Activated gamma-delta T cell (primary cell): ENCODE data around the gene INTS3.
"Not testable (repeated sequence)": the region's sequence is repeated elsewhere in the genome, so short reads cannot be mapped to it uniquely, and the experiment has no call there.

Experiments used
- DNase-seq: peaks from one replicate; lab custom pipeline; 2025; lab: John Stamatoyannopoulos, UW

The INTS3 gene

GRCh38 chr1:153776845-153777370 lies 49.1 kb downstream of the INTS3 start:
- DNase-seq, result no peak

DNA sequence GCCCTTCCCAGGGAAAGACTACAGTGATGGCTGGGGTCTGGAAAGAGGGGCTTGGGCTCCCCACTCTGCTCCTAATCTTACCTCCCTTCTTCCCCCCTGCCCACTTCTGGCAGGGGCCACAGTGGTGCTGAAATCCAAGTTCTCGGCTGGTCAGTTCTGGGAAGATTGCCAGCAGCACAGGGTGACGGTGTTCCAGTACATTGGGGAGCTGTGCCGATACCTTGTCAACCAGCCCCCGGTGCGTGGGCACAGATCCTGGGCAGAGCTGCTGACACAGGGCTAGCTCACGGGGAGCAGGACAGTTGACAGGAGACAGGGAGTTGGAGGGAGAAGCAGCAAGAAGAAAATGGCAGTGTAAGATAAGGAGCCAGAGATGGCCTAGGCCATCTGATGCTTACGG lies 49.8 kb downstream of the INTS3 start:
- no peak for DNase-seq

- DNase-seq, result no peak
Observed at GRCh38 chr1:153778051-153778823, 50.4 kb downstream of the INTS3 start.

GRCh38 chr1:153778824-153779519 lies 51.1 kb downstream of the INTS3 start:
- no peak for DNase-seq

GRCh38 chr1:153779781-153780541 lies 52.1 kb downstream of the INTS3 start:
- DNase-seq, result no peak

DNA sequence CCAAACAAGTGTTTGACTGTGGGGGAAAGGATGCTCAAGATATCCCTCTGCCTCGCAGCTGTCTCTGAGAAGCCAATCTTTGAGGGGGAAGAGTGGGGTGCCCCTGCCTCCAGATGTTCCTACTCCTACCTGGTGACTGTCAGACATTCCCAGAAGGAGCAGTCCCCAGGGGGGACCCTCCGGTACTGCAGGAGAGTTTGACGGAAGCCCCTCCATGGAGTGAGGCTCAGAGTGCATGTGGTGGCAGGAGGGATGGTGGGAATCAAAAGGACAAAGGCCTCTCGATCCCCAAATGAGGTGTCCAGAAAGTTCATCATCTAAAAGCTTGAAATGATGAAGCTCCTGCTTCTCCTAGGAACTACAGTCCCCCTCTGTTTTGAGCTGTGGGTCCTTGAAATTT lies 52.7 kb downstream of the INTS3 start:
- no peak for DNase-seq

DNA sequence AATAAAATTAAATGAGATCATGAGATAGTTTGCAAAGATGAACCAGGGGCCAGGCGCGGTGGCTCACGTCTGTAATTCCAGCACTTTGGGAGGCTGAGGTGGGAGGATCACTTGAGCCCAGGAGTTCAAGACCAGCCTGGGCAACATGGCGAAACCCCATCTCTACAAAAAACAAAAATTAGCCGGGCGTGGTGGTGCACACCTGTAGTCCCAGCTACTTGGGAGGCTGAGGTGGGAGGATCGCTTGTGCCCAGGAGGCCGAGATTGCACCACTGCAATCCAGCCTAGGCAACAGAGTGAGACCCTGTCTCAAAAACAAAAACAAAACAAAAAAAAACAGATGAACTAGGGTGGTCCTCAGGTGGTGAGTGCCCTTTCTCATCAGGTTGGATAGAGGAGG lies 54.8 kb downstream of the INTS3 start:
- not testable (repeated sequence) for DNase-seq

DNA sequence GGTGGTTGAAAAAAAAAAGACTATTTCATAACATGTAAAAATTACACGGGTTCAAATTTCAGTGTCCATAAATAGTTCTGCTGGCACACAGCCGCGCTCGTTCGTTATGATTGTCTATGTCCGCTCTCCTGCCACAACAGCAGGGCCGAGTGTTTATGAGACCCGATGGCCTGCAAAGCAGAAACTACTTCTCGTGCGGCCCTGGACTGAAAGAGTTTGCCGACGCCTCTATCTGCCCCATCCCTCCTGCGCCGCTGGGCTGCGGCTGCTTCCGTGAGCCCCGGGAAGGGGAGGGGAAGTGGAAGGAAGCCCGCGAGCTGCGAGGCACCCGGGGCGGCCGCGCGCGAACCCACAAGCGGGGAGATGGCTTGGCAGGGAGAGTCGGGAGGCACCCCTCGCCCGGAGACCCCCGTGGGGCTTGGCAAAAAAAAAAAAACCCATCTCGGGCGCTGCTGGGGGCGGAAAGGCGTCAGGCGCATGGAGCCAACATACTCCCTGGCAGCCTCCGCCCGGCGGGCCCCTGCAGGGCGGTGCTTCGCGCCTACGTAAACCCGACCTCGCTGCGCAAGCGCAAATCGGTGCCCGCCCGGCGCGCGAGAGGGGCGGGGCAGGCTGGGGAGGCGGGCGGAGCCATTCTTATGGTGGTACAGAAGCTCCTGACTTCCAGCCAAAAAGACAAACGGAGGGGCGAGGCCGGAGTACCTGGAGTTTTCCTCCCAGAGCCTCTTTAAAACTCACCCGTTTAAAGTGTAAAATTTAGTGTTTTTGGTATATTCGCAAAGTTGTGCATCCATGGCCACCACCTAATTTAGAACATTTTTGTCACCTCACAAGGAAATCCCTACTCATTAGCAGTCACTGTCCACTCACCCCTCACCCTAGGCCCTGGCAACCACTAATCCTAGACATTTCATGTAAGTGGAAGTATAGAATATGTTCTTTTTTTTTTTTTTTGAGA lies 55.7 kb downstream of the INTS3 start:
- peak; percentile 81 for DNase-seq

DNA sequence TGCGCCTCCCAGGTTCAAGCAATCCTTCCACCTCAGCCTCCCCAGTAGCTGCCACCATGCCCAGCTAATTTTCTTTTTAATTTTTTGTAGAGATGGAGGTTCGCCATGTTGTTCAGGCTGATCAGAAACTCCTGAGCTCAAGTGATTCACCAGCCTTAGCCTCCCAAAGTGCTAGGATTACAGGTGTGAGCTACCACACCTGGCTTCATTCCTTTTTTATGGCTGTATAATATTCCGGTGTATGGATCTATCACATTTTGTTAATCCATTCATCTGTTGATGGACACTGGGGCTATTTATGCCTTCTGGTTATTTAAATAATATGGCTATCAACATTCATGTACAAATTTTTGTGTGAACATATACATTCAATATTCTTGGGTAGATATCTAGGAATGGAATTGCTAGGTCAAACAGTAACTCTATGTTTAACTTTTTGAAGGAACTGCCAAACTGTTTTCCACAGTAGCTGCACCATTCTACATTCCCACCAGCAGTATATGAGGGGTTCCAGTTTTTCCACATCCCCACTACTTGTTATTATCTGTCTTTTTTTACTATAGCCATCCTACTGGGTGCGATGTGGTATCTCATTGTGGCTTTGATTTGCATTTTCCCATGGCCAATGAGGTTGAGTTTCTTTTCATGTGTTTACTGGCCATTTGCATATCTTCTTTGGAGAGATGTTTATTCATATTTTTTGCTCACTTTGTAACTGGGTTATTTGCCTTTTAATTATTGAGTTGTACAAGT lies 58.4 kb downstream of the INTS3 start:
- DNase-seq, result no peak

DNA sequence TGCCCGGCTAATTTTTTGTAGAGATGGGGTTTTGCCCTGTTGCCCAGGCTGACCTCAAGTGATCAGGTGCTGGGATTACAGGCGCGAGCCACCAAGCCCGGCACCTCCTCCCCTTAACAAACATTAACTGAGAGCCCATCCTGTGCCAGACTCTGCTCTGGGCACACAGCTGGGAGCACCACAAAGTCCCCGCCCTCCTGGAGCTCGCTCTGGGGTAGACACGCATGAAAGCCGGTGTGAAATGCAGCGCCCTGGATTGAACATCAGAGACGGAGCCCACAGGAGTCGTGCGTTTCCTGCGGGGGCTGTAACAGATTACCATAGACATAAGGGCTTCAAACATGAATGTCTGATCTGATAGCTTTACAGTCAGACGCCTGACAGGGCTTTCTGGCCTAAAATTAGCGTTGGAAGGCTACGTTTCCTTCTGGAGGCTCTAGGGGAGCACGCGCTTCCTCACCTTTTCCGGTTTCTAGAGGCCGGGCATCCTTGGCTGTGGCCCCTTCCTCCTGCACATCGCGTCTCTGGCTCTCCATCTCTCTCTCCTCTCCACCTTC lies 61.7 kb downstream of the INTS3 start:
- no peak for DNase-seq

GRCh38 chr1:153790313-153790965 lies 62.6 kb downstream of the INTS3 start:
- DNase-seq, result no peak

GRCh38 chr1:153790966-153791647 lies 63.3 kb downstream of the INTS3 start:
- no peak for DNase-seq

DNA sequence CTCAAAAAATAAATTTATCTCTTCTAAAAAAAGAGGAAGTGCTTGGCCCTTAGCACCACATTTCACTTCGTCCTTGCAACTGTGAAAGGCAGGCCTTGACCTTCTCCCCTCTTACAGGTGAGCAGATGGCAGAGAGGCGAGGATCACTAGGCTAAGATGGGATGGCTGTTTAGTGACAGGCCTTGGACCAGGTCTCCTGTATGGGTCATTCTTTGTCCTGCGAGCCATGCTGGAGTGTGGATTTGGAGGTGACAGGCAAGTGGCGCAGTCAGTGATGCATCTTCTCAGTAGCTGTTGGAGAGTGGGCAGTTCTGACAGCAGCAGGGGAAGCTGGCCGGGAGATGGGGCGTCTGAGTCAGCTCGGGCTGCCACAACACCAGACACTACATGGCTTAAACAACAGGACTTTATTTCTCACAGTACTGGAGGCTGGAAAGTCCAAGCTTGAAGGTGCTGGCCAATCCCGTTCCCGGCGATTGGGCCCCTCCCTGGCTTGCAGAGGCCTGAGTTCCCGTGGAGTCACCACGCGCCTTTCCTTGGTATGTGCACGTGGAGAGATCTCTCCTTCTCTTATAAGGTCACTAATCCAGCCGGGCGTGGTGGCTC lies 63.9 kb downstream of the INTS3 start:
- DNase-seq, result no peak

DNA sequence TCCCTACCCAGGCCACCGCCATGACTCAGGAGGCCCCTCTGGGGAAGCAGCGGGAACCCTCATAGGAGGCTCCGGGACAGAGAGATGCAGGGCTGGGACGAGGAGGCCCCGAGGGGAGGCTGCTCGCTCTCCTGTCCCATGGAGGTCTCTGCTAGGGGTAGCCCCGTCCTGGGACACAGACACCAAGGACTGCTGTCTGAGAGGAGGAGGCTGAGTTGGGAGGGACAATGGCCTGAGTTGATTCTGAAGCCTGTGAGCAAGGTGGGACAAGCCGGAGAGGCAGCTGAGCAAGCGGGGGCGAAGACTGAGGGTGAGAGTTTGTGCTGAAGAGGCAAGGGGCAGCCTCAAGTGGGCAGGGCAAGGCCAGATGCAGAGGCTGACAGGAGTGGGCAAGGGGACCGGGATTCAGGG lies 64.8 kb downstream of the INTS3 start:
- DNase-seq, result no peak

DNA sequence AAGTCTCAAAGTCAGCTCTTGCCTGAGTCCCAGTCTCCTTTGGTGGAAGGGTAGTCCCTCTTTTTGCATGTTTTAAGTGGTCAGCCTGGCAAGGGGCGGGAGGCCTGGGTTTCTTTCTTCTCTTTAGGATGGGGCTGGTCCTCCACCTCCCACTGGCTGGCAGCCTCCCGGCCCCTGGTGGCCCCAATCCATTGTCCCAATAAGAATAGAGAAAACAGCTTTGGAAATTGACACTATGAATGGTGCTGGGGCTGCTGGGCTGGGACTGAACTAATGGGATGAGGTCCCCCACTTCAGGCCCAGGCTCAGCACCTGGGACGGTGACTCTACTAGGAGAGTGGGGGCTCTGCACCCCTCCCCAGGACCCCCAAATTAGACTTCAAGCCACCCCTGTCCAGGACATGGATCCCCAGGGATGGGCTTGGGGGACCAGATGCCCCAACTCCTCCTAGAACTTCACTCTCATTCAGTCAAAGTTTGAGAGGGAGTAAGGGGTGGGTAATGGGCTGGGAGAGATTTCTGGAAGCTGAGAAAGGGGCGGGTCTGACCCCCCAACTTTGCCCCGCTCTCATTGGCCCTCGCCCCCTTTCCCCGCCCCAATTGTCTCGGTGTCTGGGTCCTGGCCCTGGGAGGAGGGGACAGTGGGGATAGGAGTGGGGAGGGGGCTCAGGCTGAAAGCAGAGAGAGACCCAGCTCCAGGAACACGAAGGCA lies 65.6 kb downstream of the INTS3 start:
- no peak for DNase-seq

DNA sequence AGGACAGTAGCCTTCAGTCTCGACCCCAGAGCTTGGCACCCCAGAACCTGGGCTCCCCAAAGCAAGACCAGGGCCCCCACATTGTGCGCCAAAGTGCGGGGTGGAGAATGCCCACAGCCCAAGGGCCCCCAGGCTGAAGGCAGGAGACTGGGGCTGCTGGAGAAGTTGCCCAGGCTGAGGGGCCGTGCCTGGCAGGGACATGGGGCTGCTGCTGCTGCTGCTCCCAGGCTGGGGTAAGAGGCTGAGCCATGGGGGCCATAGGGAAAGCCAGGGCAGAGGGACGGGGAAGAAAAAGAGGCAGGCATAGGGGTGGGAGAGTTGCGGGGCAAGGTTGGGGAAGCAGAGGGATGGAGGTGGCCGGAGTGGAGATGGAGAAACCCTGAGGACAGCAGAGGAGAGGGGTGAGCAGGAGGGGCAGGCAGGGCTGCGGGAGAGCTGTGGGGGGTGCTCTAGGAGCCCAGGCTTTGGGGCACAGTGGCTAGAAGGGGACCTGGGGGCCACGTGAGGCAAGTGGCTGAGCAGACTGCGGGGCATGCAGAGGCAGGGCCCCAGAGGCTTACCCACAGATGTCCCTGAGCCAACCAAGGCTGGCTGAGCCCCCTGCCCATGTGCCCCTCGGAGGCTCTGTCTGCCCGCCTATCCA lies 66.2 kb downstream of the INTS3 start:
- DNase-seq, result no peak

- DNase-seq, result no peak
Observed at GRCh38 chr1:153794624-153795329, 66.9 kb downstream of the INTS3 start.
